HG02970 (cell line): ENCODE data around the gene PRDM16.

ENCODE experiments used
- ATAC-seq: cut with Tn5 transposase; IDR thresholded peaks from one replicate; pipeline ENCODE4 v1.9.1; 2021; ENCODE audit warnings: mild to moderate bottlenecking, moderate library complexity, moderate number of reproducible peaks; ENCODE audit not compliant: unreplicated experiment, low FRiP score

The PRDM16 gene

DNA sequence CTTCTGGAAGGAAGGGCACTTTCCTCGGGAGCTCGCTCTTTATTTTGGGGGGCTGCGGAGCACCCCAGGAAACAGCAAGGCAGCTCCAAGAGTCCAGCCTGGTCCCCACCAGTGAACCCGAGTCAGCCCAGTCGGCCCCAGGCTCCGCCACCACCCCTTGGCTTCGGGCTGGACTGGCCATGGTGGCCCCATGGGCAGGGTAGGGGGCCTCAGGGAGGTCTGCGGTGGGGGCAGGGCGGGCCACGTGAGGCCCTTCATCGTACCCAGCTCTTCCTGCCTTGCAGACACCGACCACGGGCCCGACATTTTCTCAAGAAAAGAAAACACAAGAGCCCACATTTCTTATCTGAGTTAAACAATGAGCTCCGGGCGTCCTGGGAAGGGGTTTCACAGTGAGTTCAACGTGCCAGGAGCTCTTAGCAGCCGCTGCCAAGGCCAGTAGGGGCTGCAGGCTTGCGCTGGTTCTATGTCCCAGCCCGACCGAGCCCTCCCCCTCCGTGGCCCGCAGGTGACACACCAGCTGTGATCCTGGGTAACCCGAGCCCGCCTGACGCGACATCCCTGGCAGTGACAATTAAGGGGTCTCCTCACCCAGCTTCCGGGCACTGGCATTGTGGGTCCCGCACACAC, 66.2 kb downstream of the PRDM16 start:
- no peak for ATAC-seq

DNA sequence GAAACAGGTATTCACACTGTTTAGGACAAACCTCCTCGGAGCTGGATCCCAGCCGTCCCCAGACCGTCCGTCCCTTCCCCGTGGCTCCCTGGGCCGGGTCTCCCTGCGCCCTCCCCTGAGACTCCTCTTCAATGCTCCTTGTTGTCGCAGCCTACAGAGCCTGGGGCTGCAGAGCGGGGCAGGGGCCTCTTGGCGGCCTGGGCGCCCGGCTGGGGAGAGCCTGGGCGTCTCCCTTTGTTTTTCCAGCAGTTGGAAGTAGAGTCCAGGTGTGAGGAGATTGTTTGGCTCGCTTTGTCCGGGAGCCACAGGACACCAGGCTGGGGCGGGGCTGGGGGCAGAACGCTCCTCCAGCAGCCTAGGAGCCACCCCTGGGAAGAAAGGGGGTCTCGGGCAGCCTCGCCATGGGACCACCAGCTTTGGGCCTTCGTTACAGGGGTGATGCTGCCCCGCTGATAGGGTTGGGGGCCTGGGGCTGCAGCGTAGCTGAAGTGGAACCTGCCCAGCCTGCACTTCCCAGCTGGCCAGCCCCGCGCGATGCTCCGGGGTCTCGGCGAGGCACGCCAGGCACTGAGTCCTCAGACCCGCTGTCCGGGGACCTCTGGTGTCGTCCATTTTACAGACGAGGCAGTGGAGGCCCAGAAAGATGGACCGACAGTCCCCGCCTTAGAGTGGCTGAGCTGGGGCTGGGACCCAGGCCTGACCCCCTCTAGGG, 66.9 kb downstream of the PRDM16 start:
- ATAC-seq: no peak

DNA sequence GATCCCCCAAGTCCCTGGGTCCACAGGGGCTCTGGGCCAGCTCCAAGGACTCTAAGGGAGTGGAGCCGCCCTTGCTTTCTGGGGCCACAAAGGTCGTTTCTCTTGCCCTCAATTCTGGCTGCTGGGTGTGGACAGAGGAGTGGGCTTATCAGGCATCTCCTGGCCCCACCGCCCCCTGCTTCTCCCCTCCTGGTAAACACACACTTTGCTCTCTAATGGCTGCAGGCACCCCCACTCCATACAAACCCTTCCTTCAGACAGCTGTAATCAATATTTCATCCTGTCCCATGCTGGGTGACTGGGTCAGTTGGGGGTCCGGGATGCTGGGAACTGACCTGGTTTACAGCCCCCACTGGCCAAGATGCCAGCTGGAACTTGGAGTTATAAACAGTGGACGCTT, 67.5 kb downstream of the PRDM16 start:
- ATAC-seq: no peak

DNA sequence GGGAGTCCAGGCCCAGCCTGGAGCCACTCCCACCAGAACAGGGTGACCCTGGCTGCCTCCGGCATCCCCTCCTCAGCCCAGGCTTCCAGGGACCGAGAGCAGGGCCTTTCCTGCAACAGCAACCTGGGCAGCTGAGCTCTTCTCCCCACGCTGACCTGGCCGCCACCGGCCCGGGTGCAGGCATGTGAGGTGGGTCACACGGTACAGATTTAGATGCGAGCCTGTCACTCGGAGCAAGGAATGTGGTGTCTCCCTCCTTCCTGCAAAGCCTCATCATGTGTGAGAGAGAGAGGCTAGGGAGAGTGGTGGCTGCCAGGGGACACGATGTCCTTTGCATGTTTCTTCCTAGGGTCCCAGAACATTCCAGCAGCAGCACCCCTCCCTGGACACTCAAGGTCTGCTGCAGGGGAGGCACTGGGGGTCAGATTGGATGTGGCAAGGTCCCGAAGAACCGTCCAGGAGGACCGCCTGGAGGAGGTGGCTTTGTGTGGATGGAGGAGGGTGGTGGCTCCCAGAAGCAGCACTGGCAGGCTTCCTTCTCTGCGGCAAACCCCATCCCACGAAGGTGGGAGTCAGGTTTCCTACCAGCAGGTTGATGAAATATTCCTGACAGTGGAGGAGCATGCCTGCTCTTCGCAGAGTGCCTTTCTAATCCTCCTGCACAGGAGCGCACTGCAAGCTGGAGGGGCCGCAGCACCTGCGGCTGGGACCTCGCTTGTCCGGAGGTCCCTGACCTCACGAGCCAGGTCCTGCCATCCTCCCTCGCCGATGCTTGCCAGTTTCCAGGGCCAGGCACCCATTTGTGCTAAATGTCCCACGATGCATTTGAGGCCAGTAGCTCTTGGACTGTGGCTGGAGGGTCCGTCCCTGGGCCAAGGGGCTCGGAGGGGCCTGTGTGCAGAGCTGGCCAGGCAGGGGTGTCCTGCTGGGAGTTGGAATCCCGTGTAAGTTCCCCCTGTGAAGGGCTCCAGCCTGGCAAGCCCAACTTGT, 68.4 kb downstream of the PRDM16 start:
- ATAC-seq: no peak

DNA sequence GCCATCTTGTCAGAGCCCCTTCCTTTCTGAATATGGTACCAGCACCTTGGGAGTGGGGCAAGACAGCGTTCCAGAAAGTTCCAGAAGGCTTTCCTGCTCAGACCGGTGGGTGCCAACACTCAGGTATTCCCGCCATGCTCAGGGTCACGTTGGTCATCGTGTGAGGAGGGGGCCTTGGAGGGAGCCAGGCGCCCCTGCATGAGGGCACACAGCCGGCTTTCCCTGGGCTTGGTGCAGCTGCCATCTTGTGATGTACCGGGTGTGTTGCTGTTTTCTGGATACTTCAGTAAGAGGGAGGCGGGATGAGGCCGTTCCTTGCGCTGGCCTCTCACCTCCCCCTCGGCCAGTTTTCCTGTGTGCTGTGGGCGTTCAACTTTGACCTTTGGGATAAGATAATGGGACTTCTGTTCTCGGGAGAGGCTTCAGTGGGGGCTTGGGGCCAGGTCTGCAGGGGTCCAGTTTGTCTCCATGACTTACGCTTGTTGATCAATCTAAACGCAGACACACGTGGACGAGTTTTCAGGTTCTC, 69.7 kb downstream of the PRDM16 start:
- no peak for ATAC-seq

DNA sequence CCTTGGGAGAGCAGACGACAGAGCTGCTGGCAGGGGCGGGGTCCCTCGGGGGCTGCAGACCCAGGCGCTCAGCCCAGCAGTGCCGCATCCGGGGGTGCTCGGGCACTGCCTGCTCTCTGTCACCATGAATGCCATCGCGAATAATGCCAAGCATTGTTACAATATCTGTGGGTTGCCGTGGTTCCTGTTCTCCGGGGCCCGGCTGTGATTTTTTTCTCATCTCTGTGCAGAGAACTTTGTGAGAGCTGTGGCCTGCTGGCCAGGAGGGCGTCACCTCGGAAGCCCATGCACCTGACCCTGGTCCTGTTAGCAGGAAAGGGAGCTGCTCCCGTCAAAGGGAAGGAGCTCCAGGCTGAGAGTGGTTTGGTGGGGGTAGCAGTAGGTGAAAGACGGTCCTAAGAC, 70.4 kb downstream of the PRDM16 start:
- ATAC-seq: no peak

DNA sequence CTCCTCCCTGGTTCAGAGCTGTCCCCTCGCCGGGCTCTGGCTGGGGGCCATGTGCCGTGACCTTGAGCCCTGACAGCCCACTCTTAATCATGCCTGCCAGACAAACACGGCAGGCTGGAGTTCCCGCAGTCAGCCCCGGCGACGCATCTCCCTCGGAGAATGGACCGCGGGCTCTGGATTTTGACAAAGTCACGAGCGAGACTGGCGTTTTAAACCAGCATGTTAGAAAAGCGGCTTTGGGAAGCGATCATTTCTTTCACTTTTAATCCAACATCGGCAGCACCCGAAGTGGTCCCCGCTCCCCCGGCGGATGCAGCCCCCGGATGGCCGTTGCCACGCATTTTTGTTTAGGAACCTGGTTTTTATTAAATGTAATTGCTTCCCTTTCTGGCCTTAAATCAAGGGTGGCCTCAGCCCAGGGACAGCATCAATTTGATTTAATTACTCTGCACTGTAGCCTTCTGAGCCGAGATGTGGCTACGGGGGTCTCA, 70.9 kb downstream of the PRDM16 start:
- ATAC-seq: no peak

DNA sequence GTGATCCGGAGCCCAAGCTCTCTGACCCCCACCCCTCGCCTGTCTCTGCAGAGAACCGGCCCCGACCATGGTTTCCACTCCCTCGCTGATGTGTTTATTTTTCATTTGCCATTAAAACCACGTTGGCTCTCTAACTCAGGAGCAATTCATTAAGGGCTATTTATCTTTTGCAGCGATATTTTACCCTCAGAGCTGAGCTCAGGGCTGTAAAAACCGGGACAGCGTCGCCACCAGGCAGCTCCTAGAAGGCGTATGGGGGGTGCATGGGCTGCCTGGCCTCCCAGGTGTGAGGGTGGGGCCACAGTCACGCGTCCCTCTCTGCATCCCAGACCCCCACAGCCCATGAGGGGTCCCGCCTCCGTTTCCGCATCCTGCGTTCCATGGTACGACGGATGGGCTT, 71.4 kb downstream of the PRDM16 start:
- no peak for ATAC-seq

DNA sequence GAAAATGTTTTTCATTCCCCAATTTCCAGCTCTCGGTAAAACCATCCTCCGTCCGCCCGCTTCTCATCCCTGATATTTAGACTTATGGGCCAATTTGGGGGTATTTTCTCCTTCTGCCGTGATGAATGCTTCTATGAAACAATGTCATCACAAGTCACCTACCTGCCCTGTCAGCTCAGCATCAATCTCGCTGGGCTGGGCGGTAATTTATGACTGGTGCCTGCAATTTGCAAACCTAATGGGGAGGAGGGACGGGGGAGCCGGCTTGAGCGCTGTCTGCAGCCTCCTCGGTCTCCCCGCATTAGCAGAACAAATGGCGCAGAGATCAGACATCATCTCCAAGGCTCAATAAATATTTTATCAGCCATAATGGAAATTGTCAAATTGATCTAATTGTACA, 72.1 kb downstream of the PRDM16 start:
- no peak for ATAC-seq

DNA sequence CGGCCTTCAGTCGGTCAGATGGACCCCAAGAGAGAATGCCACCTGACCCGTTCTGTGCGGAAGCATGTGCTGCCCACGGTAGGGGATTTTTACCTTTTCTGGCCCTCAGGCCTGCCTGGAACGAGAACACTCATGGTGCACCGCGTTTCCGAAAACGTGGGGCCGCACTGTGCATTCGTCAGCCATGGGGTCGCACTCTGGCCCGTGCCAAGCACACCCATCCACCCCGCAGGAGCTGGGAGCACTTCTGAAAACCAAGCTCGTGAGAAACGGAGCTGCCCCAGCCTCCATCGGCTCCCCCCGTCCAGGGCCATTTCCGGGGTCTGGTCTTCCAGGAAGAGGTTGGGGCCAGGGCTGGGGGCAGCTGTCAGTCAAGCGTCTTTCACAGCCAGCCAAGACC, 72.8 kb downstream of the PRDM16 start:
- ATAC-seq: no peak

DNA sequence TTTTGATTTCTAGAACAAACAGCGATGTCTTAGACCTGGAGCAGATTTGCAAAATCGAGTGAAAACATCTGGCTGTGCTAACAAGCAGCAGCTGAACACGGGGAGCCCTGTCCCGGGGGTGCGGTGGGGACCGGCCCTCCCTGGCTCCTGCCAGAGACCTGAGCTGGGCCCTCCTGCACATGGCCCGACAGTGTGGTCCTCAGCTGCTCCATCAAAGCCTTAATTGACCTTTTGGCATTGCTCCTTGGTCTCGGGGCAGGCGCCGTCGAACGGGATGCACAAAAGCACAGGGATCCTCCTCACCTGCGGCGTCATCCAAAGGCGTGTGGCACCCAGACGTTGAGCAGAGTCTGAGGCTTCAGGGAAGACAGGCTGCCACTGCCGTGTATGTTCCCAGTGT, 73.2 kb downstream of the PRDM16 start:
- ATAC-seq: no peak

DNA sequence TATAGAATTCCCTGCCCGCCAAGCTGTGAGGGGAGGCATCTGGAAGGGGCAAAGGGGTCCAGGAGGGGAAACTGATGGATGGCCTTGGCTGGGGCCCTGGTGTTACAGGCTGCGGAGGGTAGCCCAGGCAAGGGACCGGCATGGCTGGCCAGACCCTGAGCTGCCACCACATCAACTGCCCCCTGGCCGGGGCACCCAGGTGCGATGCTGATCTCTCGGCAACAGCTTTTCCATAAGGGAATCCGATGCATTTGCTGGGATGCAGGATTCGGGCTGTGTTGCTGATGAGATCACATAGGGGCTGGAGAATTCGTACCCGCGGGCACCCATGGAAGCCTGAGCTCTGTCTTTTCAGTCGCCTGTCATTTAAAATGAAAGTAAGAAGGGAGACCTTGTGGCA, 73.7 kb downstream of the PRDM16 start:
- no peak for ATAC-seq

DNA sequence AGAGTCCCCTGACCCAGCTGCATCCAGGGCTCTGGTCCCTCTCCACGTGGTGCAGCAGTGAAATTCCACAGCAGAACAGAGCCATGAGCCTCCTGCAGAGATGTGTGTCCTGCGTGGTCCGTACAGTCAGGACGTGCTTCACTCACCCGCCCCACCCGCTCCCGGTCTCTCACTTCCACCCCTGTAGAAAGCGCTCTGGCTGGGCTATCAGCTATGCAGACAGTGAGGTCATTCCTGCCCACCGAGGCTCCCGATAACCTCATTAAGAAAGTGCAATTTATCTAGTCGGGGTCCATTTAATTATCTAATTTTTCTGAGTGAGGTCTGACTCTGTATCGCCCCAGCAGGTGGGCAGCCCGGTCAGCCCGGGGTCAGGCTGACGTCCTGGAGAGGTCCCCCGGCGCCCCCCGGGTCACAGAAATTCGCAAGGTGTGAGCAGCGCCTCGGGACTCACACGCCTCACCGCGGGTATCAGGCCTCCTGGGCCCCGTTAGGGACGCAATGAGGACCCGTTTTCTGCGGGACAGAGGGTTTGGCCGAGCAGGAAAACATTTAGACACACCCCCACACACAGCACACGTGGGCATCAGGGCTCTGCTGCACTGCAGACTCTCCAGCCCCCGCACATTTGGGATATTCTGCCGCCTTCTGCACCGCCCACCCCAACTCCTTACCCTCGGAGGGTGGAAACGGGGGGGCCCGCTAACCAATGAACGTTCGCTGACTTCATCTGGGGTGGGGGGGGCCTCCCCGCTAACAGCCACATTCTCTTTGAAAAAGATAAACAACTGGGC, 76.7 kb downstream of the PRDM16 start:
- ATAC-seq: no peak

DNA sequence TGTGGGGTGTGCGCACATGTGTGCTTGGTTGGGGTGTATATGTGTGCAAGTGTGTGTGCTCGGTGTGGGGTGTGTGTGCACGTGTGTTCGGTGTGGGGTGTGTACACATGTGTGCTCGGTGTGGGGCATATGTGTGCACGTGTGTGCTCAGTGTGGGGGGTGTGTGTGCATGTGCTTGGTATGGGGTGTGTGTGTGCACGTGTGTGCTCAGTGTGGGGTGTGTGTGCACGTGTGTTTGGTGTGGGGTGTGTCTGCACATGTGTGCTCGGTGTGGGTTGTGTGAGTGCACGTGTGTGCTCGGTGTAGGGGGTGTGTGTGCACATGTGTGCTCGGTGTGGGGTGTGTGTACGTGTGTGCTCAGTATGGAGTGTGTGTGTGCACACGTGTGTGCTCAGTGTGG, 77.5 kb downstream of the PRDM16 start:
- ATAC-seq: no peak

DNA sequence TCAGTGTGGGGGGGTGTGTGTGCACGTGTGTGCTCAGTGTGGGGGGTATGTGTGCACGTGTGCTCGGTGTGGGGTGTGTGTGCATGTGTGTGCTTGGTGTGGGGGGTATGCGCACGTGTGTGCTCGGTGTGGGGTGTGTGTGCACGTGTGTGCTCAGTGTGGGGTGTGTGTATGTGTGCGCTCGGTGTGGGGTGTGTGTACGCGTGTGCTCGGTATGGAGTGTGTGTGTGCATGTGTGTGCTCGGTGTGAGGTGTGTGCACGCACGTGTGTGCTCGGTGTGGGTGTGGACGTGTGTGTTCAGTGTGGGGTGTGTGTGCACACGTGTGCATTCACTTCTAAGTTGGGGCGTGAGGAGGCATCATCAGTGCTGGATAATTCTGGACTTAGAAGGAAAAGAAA, 77.9 kb downstream of the PRDM16 start:
- ATAC-seq: no peak

DNA sequence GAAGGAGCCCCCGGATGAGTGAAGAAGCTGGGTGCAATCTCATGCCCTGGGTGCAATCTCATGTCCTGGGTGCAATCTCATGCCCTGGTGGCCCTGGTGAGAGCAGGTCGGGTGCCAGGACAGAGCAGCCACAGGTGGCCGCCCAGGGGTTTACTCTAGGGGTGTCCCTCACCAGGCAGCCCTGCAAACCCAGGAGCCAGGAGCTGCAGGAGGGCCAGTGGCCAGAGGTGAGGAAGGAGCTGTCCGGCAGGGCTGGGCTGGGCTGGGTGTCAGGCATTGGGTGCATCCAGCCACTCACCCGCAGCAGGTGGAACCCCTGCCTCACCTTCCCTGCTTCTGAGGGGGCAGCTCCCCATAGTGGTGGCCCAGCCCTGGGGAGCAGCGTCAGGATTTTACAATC, 79.2 kb downstream of the PRDM16 start:
- ATAC-seq: no peak

DNA sequence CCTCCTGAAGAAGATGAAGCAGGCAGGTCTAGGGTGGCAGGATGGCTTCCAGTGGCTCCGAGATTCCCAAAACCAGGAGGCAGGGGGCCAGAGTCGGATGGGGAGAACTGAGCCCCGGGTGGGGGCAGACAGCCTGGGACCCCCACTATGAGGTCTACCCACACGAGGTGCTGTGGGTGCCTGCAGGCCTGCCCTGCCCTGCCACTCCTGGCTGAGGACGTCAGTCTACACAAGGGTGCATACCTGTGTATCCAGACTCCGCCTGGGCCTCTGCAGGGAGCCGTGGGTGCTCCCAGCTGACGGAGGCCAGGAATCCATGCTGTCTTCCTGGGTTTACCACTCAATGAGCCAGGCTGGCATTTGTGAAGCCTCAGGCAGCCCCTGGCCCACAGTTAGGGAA, 80.3 kb downstream of the PRDM16 start:
- no peak for ATAC-seq

DNA sequence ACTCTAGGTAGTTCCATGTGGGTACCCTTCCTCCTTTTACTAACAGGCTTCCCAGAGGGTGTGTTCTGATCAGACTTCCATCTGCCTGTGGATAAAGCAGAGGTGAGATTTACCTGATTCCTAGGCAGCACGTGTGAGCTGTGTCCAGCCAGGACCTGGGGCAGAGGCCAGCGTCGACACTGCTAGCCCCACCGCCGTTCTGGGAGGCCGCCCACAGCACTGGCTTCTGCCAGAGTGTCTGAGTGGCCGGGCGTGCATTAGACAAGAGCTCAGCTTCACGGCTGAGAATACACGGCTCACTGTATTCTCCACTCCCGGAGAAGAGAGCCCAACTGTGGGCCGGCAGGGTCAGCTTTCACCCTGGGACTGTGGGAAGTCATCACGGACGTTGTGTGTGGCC, 82.5 kb downstream of the PRDM16 start:
- no peak for ATAC-seq

DNA sequence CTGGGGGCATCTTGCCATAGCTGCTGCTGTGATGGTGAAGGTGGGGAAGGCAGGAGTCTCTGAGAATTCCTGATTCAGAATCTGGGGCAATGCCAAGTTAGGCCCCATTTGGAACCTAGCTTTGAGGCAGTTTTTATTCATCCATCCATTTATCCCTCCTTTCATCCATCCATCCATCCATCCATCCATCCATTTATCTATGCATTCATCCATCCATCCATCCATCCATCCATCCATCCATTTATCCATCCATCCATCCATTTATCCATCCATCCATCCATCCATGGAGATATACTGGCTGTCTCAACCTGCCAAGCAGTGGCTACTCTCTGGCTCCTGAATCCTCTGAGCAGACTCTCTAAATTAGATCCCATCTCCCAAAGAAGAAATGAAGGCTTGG, 83.1 kb downstream of the PRDM16 start:
- ATAC-seq: no peak

DNA sequence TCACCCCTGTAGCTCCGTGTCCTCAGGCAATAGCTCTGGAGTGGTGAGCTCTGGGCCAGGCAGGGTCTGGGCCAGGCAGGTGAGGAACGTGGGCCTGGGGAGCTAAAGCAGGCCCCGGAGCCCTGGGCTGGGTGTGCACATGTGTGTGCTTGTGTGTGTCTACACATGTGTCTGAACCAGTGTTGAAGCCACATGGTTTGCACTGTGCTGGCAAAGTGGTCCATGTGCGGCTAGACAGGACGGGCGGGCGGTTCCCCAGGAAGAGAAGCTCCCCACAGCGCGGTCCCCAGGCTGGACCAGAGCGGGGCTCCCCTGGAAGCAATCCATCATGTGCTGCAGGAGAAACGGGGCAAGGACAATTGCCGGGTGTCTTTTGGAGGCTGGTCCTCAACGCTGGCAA, 84.2 kb downstream of the PRDM16 start:
- ATAC-seq: no peak
